Activated naive CD8-positive, alpha-beta T cell treated with anti-CD3 and anti-CD28 coated beads for 36 hours (primary cell): ENCODE results near the gene TOMM20L. TPM values are rescaled to one million over a fixed set of nuclear protein-coding genes. Genes with fewer than 3 reads are reported as not detected.
"Not testable (repeated sequence)": the region's sequence is repeated elsewhere in the genome, so short reads cannot be mapped to it uniquely, and the experiment has no call there.

ENCODE experiments used
- DNase-seq: peaks from one replicate; pipeline ENCODE4 v3.0.0; 2021
- H3K27ac Mint-ChIP-seq: one replicate; pipeline ENCODE4 v1.8.0; 2022; ENCODE audit warnings: mild to moderate bottlenecking, moderate library complexity, mixed read lengths
- H3K27me3 Mint-ChIP-seq: one replicate; pipeline ENCODE4 v1.8.0; 2022; ENCODE audit warnings: mild to moderate bottlenecking, mixed read lengths
- H3K36me3 Mint-ChIP-seq: one replicate; pipeline ENCODE4 v1.8.0; 2021; ENCODE audit warnings: mild to moderate bottlenecking, mixed read lengths
- H3K4me1 Mint-ChIP-seq: one replicate; pipeline ENCODE4 v1.8.0; 2021; ENCODE audit warnings: mixed read lengths
- H3K4me3 Mint-ChIP-seq: one replicate; pipeline ENCODE4 v1.8.0; 2022; ENCODE audit warnings: mild to moderate bottlenecking, moderate library complexity, mixed read lengths
- H3K9me3 Mint-ChIP-seq: one replicate; pipeline ENCODE4 v1.8.0; 2022; ENCODE audit warnings: mixed read lengths
- total RNA-seq, 2 experiments: library from RNA; stranded (reverse); gene quantifications; one replicate each; pipeline ENCODE4 v1.2.3, GENCODE V29; 2021

The TOMM20L gene
- total RNA-seq, 2 experiments from 2014 or later, result not detected

- H3K4me3 Mint-ChIP-seq, result no peak overlapping the region
- H3K27me3 Mint-ChIP-seq, result no peaks in the 10 kb centered on the region
- no peak for DNase-seq
- no peaks in the 10 kb centered on the region for H3K9me3 Mint-ChIP-seq
- no peaks in the 10 kb centered on the region for H3K4me1 Mint-ChIP-seq
- peaks cover 6% of the 10 kb centered on the region for H3K36me3 Mint-ChIP-seq
- H3K27ac Mint-ChIP-seq, result no peak overlapping the region
Observed at GRCh38 chr14:58401587-58401986, 5.9 kb downstream of the TOMM20L start.

- peaks cover 14% of the 10 kb centered on the region for H3K36me3 Mint-ChIP-seq
- DNase-seq, result no peak
- no peak overlapping the region for H3K4me3 Mint-ChIP-seq
- H3K27ac Mint-ChIP-seq, result no peak overlapping the region
- H3K9me3 Mint-ChIP-seq, result no peaks in the 10 kb centered on the region
- H3K27me3 Mint-ChIP-seq, result no peaks in the 10 kb centered on the region
- H3K4me1 Mint-ChIP-seq, result no peaks in the 10 kb centered on the region
Observed at GRCh38 chr14:58408681-58409215, 13.0 kb downstream of the TOMM20L start.

- Mint-ChIP-seq H3K4me1 (peaks cover 14% of the 10 kb centered on the region), H3K36me3 (peaks cover 37% of the 10 kb centered on the region), H3K4me3 (no peak overlapping the region), H3K9me3 (peaks cover 2% of the 10 kb centered on the region), H3K27ac (no peak overlapping the region), H3K27me3 (no peaks in the 10 kb centered on the region)
- no peak for DNase-seq
Observed at GRCh38 chr14:58414845-58415244, 19.1 kb downstream of the TOMM20L start.

DNA sequence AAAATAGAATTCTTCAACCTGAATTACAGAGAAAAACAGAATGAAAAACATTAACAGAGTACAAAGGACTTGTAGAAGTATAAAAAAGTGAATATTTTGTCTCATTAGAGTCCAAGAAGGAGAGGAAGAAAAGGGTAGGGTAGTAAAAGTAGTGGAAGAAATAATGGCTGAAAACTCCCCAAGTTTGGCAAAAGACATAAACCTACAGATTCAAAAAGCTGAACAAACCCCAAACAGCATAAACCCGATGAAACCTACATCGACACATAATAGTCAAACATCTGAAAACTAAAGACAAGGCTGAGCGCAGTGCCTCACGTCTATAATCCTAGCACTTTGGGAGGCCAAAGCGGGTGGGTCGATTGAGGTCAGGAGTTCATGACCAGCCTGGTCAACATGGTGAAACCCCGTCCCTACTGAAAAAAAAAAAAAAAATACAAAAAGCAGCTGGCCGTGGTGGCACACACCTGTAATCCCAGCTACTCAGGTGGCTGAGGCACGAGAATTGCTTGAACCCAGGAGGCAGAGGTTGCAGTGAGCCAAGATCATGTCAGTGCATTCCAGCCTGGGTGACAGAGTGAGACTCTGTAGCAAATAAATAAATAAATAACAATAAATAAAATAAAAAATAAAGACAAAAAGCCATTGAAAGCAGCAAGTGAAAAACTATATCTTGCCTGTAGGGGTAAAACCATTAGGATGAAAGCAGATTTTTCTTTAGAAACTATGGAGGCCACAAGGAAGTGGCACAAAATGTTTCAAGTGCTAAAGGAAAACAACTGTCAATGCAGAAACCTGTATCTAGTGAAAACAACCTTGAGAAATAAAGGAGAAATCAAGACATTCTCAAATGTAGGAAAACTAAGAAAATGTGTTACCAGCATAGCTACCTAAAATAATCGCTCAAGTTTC, 20.2 kb downstream of the TOMM20L start:
- DNase-seq, result no peak
- no peaks in the 10 kb centered on the region for H3K27me3 Mint-ChIP-seq
- no peak overlapping the region for H3K4me3 Mint-ChIP-seq
- peaks cover 2% of the 10 kb centered on the region for H3K9me3 Mint-ChIP-seq
- H3K27ac Mint-ChIP-seq, result no peak overlapping the region
- H3K36me3 Mint-ChIP-seq, result peaks cover 37% of the 10 kb centered on the region
- peaks cover 14% of the 10 kb centered on the region for H3K4me1 Mint-ChIP-seq

GRCh38 chr14:58416934-58417333, 21.2 kb downstream of the TOMM20L start:
- Mint-ChIP-seq H3K36me3 (peaks cover 34% of the 10 kb centered on the region), H3K4me1 (peaks cover 18% of the 10 kb centered on the region)
- H3K4me3 Mint-ChIP-seq, H3K27ac Mint-ChIP-seq, DNase-seq, H3K27me3 Mint-ChIP-seq, H3K9me3 Mint-ChIP-seq: not testable (repeated sequence)

DNA sequence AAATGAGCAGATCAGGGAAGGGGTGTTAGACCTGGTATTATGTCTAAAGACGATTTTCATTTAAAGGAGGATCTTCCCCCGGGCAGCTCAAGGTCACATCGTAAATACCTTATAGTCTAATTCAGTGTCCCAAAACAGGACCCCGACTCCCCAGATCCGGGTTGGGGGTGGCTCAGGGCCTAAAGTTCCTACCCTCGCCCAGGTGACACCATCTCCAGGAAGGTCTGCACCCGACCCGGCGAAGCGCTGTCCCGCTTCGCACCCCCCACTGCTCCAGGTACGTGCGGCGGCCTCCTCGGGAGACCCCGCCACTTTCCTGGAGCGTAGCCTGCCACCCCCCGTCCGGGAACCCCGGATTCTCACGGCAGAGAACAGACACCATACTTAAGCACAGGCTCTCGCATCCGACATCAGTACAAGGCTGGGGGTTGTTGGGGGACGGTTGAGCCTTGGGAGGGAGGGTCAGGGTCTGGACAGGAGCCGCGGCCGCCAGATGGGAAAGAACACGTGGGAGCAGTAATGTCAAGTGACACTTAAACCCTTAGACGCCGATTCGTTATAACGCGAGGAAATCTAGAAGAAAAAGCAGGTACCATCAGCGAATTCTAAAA, 31.0 kb downstream of the TOMM20L start:
- Mint-ChIP-seq H3K27ac (peak overlapping the region; percentile 98), H3K4me3 (peak overlapping the region; percentile 89), H3K9me3 (no peaks in the 10 kb centered on the region), H3K4me1 (peaks cover 39% of the 10 kb centered on the region), H3K27me3 (peaks cover 6% of the 10 kb centered on the region), H3K36me3 (peaks cover 20% of the 10 kb centered on the region)
- peak; percentile 41 for DNase-seq

DNA sequence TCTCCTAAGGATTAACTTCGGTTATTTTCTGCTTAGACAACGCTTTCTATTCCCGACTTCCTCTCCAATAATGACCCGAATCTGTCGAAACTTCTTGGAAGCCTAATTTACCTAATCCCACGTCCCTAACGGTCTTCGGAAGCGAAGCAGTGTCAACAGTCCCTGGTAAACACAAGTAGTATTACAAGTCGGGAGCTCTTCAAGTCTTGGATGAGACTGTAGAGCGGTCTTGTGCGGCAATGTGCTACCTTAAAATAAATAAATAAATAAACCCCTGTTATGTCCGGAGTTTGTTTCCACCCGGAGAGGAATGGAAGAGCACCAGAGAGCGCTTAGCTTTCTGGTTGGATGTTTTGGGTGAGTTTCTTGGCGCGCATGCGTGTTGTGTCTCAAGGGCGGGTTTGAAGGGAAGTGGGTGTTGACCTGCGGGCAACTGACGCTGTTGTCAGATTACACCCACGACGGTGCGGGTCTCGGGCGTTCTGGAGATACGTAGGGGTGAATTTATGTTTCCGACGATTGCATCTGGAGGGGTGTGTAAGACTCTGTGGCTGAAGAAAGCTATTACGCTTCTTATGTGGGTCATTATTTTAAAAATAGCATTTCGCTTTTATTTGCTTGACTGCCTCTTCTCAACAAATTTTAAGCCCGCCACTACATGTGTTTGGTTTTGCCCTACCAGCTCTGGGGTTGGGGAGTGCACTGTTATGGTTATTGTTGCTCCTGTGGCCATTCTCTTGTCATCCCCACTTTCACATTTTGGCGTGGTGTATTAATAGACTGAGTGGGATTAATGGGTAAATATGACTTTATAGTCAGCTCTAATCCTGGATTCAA, 31.8 kb downstream of the TOMM20L start, which contains the start of the genes KIAA0586 and TIMM9:
Gene KIAA0586 (plus strand): TSS at position 439 of the 837 bp plus-strand sequence. CDS start 546 bp downstream, outside the sequence.
Gene TIMM9 (minus strand): TSS at position 251 of the 837 bp plus-strand sequence. CDS start 15,586 bp downstream, outside the sequence.
- H3K4me1 Mint-ChIP-seq, result peaks cover 39% of the 10 kb centered on the region
- peak; percentile 94 for DNase-seq
- peaks cover 22% of the 10 kb centered on the region for H3K36me3 Mint-ChIP-seq
- peaks cover 6% of the 10 kb centered on the region for H3K27me3 Mint-ChIP-seq
- H3K27ac Mint-ChIP-seq, result peak within 1 kb of the TSS; percentile 98
- peak within 1 kb of the TSS; percentile 89 for H3K4me3 Mint-ChIP-seq
- no peaks in the 10 kb centered on the region for H3K9me3 Mint-ChIP-seq

DNA sequence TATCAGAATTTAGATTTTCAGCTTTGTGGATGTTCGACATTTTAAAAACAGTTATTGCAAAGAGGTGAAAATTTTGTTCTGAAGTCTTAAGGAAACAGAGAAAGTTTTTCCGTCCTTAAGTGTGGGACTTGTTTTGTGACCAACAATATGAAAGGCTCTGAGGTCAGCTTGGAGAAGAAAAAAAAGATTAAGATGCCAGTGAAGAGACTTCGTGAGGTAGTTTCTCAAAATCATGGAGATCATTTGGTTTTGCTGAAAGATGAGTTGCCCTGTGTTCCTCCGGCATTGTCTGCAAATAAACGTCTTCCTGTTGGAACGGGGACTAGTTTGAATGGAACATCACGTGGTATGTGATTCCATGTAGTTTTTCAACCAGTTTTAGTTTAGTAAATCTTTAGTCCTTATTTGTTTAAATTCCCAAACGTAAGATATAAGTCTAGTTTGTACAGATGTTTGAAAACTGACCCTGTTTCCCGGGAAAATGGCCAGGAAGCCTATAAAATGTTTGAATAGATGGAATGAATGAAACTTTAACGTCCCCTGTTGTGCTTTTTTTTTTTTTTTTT, 32.5 kb downstream of the TOMM20L start:
- H3K36me3 Mint-ChIP-seq, result peaks cover 22% of the 10 kb centered on the region
- DNase-seq, result no peak
- peak overlapping the region; percentile 98 for H3K27ac Mint-ChIP-seq
- H3K9me3 Mint-ChIP-seq, result no peaks in the 10 kb centered on the region
- peaks cover 39% of the 10 kb centered on the region for H3K4me1 Mint-ChIP-seq
- H3K27me3 Mint-ChIP-seq, result peaks cover 6% of the 10 kb centered on the region
- peak overlapping the region; percentile 89 for H3K4me3 Mint-ChIP-seq

- H3K4me1 Mint-ChIP-seq, result peaks cover 31% of the 10 kb centered on the region
- H3K27ac Mint-ChIP-seq, result peak overlapping the region; percentile 29
- peaks cover 6% of the 10 kb centered on the region for H3K27me3 Mint-ChIP-seq
- H3K4me3 Mint-ChIP-seq, result no peak overlapping the region
- H3K36me3 Mint-ChIP-seq, result peaks cover 16% of the 10 kb centered on the region
- H3K9me3 Mint-ChIP-seq, result no peaks in the 10 kb centered on the region
- no peak for DNase-seq
Observed at GRCh38 chr14:58430156-58430555, 34.4 kb downstream of the TOMM20L start.

DNA sequence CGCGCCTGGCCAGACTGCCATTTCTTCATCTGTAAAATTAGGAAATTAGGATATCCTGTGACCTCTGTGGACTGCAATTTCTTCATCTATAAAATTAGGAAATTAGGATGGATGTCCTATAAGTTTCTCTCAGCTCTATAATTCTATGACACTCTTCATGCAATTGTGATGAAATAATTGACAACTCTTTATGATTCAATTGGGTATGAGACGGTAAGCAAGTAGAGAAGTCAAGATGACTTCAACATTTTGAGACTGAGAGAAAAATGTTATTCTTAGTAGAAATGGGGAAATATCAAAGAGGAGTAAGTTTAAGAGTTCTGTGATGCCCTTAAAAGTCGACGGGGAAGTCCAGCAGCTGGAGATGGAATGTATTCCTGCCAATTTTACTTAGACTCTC, 43.7 kb downstream of the TOMM20L start:
- peaks cover 15% of the 10 kb centered on the region for H3K36me3 Mint-ChIP-seq
- H3K27me3 Mint-ChIP-seq, result no peaks in the 10 kb centered on the region
- no peaks in the 10 kb centered on the region for H3K9me3 Mint-ChIP-seq
- DNase-seq, result no peak
- no peak overlapping the region for H3K27ac Mint-ChIP-seq
- H3K4me1 Mint-ChIP-seq, result no peaks in the 10 kb centered on the region
- no peak overlapping the region for H3K4me3 Mint-ChIP-seq

DNA sequence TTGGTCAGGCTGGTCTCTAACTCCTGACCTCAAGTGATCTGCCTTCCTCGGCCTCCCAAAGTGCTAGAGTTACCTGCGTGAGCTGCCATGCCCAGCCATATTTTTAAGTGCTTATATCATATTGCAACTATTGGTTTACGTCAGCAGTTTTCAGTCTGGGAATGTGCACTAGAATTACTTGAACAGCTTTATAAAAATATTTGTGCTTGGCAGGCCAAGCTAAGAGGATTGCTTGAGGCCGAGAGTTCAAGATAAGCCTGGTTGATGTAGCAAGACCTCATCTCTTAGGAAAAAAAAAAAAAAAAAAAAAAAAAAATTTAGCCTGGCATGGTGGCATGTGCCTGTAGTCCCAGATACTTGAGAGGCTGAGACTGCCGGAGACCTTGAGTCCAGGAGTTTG, 48.9 kb downstream of the TOMM20L start:
- H3K27me3 Mint-ChIP-seq, result no peaks in the 10 kb centered on the region
- H3K9me3 Mint-ChIP-seq, result no peaks in the 10 kb centered on the region
- peaks cover 1% of the 10 kb centered on the region for H3K36me3 Mint-ChIP-seq

GRCh38 chr14:58455593-58456265, 60.0 kb downstream of the TOMM20L start:
- no peak overlapping the region for H3K4me3 Mint-ChIP-seq
- H3K9me3 Mint-ChIP-seq, result no peaks in the 10 kb centered on the region
- DNase-seq, result no peak
- H3K36me3 Mint-ChIP-seq, result peaks cover 17% of the 10 kb centered on the region
- H3K4me1 Mint-ChIP-seq, result no peaks in the 10 kb centered on the region
- H3K27me3 Mint-ChIP-seq, result no peaks in the 10 kb centered on the region
- no peak overlapping the region for H3K27ac Mint-ChIP-seq

More for the DNA sequence above, 48.9 kb downstream of the TOMM20L start:
- DNase-seq, result no peak
- H3K4me1 Mint-ChIP-seq, result no peaks in the 10 kb centered on the region
- H3K4me3 Mint-ChIP-seq, result no peak overlapping the region
- H3K27ac Mint-ChIP-seq, result no peak overlapping the region
